Stimulated activated CD4-positive, alpha-beta T cell treated with anti-CD3 and anti-CD28 coated beads, Interleukin-4, amount 100 ng/mL, for 48 hours (primary cell): ENCODE measurements around the gene SLCO4C1.
A peak's percentile ranks its signal among the peaks of the same experiment; 100 is the strongest.
"Not testable (repeated sequence)": the region's sequence is repeated elsewhere in the genome, so short reads cannot be mapped to it uniquely, and the experiment has no call there.

Experiments
- DNase-seq, 2 donors: peaks; one replicate each; pipeline ENCODE4 v3.0.0-alpha.2; 2020; ENCODE audit warnings: low read depth in 2 of 2

The SLCO4C1 gene, protein sequence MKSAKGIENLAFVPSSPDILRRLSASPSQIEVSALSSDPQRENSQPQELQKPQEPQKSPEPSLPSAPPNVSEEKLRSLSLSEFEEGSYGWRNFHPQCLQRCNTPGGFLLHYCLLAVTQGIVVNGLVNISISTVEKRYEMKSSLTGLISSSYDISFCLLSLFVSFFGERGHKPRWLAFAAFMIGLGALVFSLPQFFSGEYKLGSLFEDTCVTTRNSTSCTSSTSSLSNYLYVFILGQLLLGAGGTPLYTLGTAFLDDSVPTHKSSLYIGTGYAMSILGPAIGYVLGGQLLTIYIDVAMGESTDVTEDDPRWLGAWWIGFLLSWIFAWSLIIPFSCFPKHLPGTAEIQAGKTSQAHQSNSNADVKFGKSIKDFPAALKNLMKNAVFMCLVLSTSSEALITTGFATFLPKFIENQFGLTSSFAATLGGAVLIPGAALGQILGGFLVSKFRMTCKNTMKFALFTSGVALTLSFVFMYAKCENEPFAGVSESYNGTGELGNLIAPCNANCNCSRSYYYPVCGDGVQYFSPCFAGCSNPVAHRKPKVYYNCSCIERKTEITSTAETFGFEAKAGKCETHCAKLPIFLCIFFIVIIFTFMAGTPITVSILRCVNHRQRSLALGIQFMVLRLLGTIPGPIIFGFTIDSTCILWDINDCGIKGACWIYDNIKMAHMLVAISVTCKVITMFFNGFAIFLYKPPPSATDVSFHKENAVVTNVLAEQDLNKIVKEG

GRCh38 chr5:102296178-102296817 is at the start of gene SLCO4C1:
TSS of gene SLCO4C1 (minus strand) at chr5:102296284. CDS start at chr5:102296262, 22 bp downstream.
- peak; percentile 66 to 69 for DNase-seq

GRCh38 chr5:102341681-102342288 is 45.7 kb upstream of the SLCO4C1 start:
- no peak for DNase-seq

DNA sequence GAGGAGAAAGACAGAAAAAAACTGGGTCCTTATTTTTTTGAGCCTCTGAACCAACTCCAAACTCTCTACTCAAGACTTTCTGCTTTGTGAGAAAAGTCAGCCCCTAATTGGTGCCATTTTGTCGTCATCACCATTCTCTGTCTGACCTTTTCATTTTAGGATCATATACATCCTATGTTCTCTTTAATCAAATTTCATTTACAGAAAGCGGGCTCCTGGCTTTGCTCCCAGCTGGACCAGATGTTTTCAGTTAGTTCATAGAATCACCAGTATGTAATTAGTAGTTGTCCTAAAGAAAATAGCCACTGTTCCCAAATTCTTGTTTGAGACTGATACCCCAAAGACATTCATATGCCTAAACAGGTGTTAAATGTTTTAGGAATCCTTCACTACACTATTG is 28.6 kb upstream of the SLCO4C1 start:
- no peak for DNase-seq

DNA sequence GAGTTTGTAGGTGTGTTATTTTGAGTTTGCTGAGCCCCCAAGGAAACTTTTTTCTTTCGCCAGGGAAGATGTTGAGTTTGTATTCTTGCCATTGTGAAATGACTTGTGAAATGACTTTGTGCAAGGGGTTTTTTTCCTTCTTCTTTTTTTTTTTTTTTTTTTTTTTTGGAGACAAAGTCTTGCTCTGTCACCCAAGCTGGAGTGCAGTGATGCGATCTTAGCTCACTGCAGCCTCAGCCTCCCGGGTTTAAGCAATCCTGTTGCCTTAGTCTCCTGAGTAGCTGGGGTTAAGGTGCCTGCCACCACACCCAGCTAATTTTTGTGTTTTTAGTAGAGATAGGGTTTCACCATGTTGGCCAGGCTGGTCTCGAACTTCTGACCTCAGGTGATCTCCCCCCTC is 22.7 kb upstream of the SLCO4C1 start:
- not testable (repeated sequence) for DNase-seq

DNA sequence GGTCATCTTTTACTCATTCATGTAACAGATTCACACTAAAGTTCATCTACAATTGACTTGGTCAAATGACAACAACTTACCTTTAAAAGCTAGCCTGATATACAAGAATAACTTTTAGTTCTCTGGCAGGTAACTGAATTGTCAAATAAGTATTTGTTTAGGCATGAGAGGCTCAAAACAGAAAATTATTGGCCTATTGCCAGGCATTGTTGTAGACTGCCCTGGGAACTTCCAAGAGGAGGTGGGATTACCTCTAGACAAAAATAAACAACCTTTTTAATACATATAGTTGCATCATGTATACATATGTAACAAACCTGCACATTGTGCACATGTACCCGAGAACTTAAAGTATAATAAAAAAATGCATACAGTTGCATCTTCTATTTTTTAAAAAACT is 18.2 kb upstream of the SLCO4C1 start:
- no peak for DNase-seq

DNA sequence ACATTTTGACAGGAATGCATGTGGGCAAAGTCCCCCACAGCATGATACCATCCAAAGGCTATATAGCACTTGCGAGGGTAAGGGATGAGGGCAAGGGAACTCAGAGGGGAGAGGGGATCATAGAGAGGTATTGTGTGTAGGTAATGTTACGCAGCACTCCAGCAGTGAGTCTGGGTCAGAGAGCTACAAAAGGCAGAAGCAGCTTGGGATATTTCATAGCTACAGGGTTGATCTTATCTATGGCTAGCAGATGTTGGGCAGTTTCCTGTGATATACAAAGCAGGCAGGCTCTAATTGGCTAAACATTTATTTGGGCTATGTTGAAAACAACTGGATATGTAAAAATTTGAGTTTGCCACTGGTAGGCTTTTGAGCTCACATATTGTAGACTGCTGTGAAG is 17.8 kb upstream of the SLCO4C1 start:
- DNase-seq: no peak

DNA sequence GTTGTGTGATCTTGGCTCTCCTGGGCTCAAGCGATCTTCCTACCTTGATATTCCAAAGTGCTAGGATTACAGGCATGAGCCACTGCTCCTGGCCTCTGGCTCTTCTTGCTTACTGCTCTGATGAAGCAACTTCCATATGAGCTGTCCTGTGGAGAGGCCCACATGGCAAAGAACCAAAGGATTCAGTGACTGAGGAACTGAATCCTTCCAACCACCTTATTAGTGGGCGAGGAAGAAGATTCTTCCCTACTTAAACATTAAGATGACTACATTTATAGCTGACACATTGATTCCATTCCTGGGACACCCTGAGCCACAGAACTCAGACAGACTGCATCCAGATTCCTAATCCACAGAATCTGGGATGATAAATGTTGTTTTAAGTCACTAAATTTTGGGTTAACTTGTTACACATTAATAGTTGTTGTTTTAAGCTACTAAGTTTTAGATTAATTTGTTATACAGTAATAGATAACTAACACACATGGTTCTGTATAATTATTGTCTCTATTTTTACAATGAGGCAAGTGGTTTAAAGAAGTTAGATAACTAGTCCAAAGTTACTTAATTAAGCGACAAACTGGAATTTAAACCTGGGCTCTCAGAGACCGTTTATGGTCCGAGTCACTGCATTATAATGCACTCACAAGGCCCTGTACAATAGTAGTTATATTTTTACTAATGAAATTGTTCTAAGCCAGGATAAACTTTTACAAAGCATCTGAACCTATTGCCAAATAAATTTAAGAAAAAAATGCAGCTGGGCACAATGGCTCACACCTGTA is 16.7 kb upstream of the SLCO4C1 start:
- DNase-seq: no peak

DNA sequence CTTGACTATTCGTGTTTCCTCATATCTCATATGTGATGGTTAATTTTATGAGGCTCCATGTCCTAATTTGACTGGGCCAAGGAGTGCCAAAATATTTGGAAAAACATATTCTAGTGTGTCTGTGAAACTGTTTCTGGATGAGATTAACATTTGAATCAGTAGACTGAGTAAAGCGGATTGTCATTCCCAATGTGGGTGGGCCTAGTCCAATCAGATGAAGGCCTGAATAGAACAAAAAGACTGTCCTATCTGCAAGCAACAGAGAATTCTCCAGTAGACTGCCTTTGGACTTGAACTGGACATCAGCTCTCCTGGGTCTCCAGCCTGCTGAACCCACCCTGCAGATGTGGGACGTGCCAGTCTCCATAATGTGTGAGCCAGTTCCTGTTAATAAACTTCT is 13.5 kb upstream of the SLCO4C1 start:
- DNase-seq: no peak

GRCh38 chr5:102307232-102307631 is 11.1 kb upstream of the SLCO4C1 start:
- DNase-seq: no peak

DNA sequence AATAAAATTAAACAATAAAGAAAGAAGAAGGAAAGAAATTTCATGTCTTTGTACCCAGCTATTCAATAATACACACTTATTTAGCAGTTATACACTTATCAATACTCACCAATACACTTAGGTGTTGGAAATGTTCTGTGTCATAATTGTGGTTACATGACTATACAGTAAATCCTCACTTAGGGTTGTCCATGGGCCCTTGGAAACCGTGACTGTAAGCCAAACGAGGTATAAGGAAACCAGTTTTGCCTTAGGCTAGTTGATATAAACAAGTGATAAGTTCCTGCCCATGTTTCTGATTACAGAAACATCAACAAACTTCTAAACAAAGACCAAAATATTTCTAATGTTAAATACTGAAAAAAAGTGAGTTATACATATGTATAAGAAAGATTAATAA is 10.0 kb upstream of the SLCO4C1 start:
- DNase-seq: no peak

- DNase-seq: no peak
Measured at GRCh38 chr5:102295534-102296177, 428 bp downstream of the SLCO4C1 start.

GRCh38 chr5:102294886-102295395 is 1.1 kb downstream of the SLCO4C1 start:
- DNase-seq: no peak

GRCh38 chr5:102290004-102290403 is 6.1 kb downstream of the SLCO4C1 start:
- DNase-seq: no peak

DNA sequence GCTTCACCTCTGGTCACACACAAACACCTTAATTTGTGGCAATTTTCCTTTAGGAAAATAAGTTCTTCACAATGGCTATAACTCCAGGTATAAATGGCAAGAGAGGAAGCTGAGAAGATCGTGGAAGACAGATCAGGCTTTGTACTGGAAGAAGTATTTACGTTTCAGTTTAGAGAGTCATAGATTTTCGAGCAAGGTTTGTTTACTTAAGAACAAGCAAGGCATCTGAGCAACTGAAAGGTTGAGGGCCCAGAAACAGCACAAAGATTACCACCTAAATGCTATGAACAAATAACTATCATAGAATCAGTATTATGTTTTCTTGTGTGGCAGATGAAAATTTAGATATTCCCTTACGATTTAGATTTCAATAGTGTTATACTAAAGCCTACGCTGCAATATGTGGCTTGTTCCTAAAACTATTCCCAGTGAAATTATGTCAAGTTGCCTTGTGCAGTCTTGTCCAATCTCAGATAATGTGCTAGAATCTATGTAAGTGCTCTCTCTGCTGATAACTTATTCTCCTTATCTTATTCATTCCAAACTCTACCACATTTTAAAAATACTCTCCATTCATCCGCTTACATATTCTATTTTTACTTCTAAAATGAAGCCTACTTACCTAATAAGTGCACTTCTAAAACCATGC is 6.7 kb downstream of the SLCO4C1 start:
- no peak for DNase-seq

DNA sequence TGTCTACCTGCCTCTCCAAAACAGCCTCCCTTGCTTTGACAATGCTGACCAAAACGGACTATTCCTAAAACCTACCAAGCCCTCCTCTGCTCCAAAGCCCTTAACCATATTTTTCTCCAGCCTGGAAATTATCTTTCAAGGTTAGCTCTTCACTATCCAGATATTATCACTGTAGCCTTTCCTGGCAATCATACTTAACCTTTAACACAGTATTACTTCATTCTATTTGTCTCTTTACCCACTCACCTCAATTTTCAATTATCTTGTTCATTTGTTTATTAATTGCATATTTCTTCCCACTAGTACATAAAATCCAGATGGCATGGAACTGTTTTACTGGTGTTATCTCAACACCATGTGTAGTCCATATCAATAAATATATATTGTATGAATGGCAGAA is 7.5 kb downstream of the SLCO4C1 start:
- DNase-seq: no peak

GRCh38 chr5:102286476-102286875 is 9.6 kb downstream of the SLCO4C1 start:
- no peak for DNase-seq

GRCh38 chr5:102283102-102283797 is 12.8 kb downstream of the SLCO4C1 start:
- DNase-seq: no peak

DNA sequence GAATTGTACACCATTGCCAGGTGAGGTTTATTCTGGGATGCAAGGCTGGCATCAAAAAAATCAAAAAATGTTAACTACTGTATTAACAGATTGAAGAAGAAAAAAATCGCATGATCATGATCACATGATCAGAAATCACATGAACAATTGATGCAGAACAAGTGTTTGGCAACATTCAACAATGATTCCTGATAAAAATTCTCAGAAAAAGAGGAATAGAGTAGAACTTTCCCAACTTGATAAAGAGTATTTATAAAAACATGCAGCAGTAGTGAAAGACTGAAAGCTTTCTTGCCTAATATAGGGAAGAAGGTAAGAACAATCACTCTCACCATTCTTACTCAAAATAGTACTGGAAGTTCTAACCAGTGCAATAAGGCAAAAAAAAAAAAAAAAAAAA is 16.4 kb downstream of the SLCO4C1 start:
- no peak for DNase-seq

DNA sequence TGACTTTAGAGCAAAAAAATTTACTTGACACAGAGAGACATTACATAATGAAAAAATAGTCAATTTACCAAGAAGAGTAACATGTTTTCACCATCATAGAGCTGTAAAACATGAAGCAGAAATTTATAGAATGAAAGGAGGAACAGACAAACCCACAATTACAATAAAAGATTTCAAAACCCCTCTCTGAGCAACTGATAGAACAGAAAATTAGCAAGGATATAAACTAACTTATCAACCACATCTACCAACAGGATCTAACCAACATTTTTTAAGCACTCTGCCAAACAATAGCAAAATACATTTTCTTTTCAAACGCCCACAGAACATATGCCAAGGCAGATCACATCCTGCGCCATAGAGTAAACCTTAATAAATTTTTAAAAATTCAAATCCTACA is 17.9 kb downstream of the SLCO4C1 start:
- no peak for DNase-seq

DNA sequence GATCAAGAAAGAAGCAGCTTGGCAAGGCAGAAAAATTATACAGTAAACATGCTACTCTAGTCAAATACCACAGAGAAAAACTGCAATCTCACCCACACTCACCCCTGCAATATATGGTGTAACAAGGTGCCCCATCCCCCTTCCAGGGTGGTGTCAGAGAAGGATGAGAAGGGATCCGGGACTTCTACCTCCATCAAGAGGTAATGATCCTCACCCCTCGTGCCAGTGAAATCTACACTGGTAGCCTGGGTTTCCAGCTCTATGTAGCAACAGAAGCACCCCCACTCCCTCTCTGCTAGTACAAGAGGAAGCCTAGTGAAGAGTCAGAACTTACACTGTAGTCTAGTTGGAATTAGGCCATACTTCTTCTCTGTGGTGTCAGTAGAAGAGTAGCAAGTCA is 18.9 kb downstream of the SLCO4C1 start:
- DNase-seq: no peak
